Measurements from ENCODE around the gene CPB1.

The CPB1 gene

GRCh38 chr3:148790851-148791735 lies 36.5 kb upstream of the CPB1 start:
- no peak for TF ChIP-seq CTCF (IDR thresholded peaks at IDR 0.05)
- Mint-ChIP-seq H3K4me1 (peaks cover 64% of the 10 kb centered on the region), H3K27me3 (ENCODE audit: low read depth, poor library complexity) (peaks cover 3% of the 10 kb centered on the region), H3K9me3 (peaks cover 22% of the 10 kb centered on the region), H3K27ac (no peak overlapping the region), H3K4me3 (no peak overlapping the region), H3K36me3 (ENCODE audit: low read depth) (peaks cover 10% of the 10 kb centered on the region)
- DNase-seq: no peak

GRCh38 chr3:148791920-148792319 lies 35.7 kb upstream of the CPB1 start:
- no peak overlapping the region for H3K4me3 Mint-ChIP-seq
- H3K36me3 Mint-ChIP-seq (ENCODE audit: low read depth): peaks cover 7% of the 10 kb centered on the region
- peaks cover 13% of the 10 kb centered on the region for H3K9me3 Mint-ChIP-seq
- no peak for TF ChIP-seq CTCF (IDR thresholded peaks at IDR 0.05)
- H3K27ac Mint-ChIP-seq: no peak overlapping the region
- peaks cover 4% of the 10 kb centered on the region for H3K27me3 Mint-ChIP-seq (ENCODE audit: low read depth, poor library complexity)
- peaks cover 64% of the 10 kb centered on the region for H3K4me1 Mint-ChIP-seq
- no peak for DNase-seq

- Mint-ChIP-seq H3K4me3 (no peak overlapping the region), H3K9me3 (peaks cover 8% of the 10 kb centered on the region), H3K27ac (no peak overlapping the region), H3K27me3 (ENCODE audit: low read depth, poor library complexity) (peaks cover 4% of the 10 kb centered on the region), H3K36me3 (ENCODE audit: low read depth) (peaks cover 5% of the 10 kb centered on the region), H3K4me1 (peaks cover 64% of the 10 kb centered on the region)
- no peak for TF ChIP-seq CTCF (IDR thresholded peaks at IDR 0.05)
- DNase-seq: no peak
These were observed 35.1 kb upstream of the CPB1 start for GRCh38 chr3:148792516-148792915.

GRCh38 chr3:148796799-148797198 lies 30.8 kb upstream of the CPB1 start:
- no peak for DNase-seq
- H3K4me1 Mint-ChIP-seq: peaks cover 26% of the 10 kb centered on the region
- no peak overlapping the region for H3K4me3 Mint-ChIP-seq
- H3K27ac Mint-ChIP-seq: no peak overlapping the region
- TF ChIP-seq CTCF (IDR thresholded peaks at IDR 0.05): no peak
- H3K9me3 Mint-ChIP-seq: peaks cover 6% of the 10 kb centered on the region
- peaks cover 4% of the 10 kb centered on the region for H3K27me3 Mint-ChIP-seq (ENCODE audit: low read depth, poor library complexity)
- no peaks in the 10 kb centered on the region for H3K36me3 Mint-ChIP-seq (ENCODE audit: low read depth)

GRCh38 chr3:148797795-148798194 lies 29.8 kb upstream of the CPB1 start:
- Mint-ChIP-seq H3K36me3 (ENCODE audit: low read depth) (no peaks in the 10 kb centered on the region), H3K27me3 (ENCODE audit: low read depth, poor library complexity) (peaks cover 7% of the 10 kb centered on the region), H3K4me1 (peaks cover 18% of the 10 kb centered on the region), H3K9me3 (peaks cover 9% of the 10 kb centered on the region), H3K4me3 (no peak overlapping the region), H3K27ac (no peak overlapping the region)
- no peak for DNase-seq
- no peak for TF ChIP-seq CTCF (IDR thresholded peaks at IDR 0.05)

- Mint-ChIP-seq H3K4me3 (no peak overlapping the region), H3K36me3 (ENCODE audit: low read depth) (no peaks in the 10 kb centered on the region), H3K9me3 (peaks cover 6% of the 10 kb centered on the region), H3K4me1 (no peaks in the 10 kb centered on the region), H3K27me3 (ENCODE audit: low read depth, poor library complexity) (peaks cover 7% of the 10 kb centered on the region), H3K27ac (no peak overlapping the region)
- no peak for TF ChIP-seq CTCF (IDR thresholded peaks at IDR 0.05)
- no peak for DNase-seq
These were observed 27.2 kb upstream of the CPB1 start for GRCh38 chr3:148800414-148800813.
